HCT116 (cell line): ENCODE measurements around the gene SLC11A1. TPM values are rescaled to one million over a fixed set of nuclear protein-coding genes. Genes with fewer than 3 reads are reported as not detected.

Experiments
- ATAC-seq: fragments of 200-7000 bp; cut with Tn5 transposase; 2 replicates; pipeline ENCODE4 v1.9.1; 2020; ENCODE audit warnings: mild to moderate bottlenecking, moderate library complexity
- BruUV-seq: library from RNA; stranded (reverse); fragments of 400-500 nt; replicated peaks from 2 replicates; lab custom pipeline; 2021; lab: Mats Ljungman, UMichigan
- CTCF ChIA-PET: fragments of 300-600 bp; sonication (Branson Sonifier 250); formaldehyde crosslinking; loops from one replicate; lab custom pipeline; 2021; ENCODE audit warnings: antibody characterized with exemption; lab: Charles Lee
- POLR2A ChIA-PET: fragments of 300-600, 350-600 bp; sonication (Branson Sonifier 250); formaldehyde crosslinking; loops from one replicate; lab custom pipeline; 2021; ENCODE audit warnings: antibody characterized with exemption; lab: Charles Lee
- RAD21 ChIA-PET, 2 experiments: fragments of 300-600 bp; sonication (Branson Sonifier 250); formaldehyde crosslinking; loops; one replicate each; lab custom pipeline; 2023; ENCODE audit warnings: low total read pairs in 2 of 2; ENCODE audit not compliant: uncharacterized antibody in 2 of 2, unreplicated experiment in 2 of 2, low non-redundant PET in 1 of 2; lab: Charles Lee
- DNase-seq: peaks from one replicate; pipeline ENCODE4 v3.0.0-alpha.2; 2010; ENCODE audit warnings: low read depth, low spot score
- H2AFZ ChIP-seq: fragments of 200-600 bp; shearing (Covaris generic), sonication (generic); 2 replicates; pipeline ENCODE4 v1.6.1; 2017; ENCODE audit warnings: low read depth, mixed run types, mixed read lengths, antibody characterized with exemption, low read length; ENCODE audit not compliant: poor library complexity, severe bottlenecking
- H3K27ac ChIP-seq: 2 replicates; pipeline ENCODE4 v1.5.1; 2012; ENCODE audit warnings: low read depth, low read length
- H3K27me3 ChIP-seq: fragments of 200-600 bp; sonication (generic); 2 replicates; pipeline ENCODE4 v1.6.1; 2016; ENCODE audit warnings: mixed run types, low read length, mixed read lengths; ENCODE audit not compliant: insufficient read depth
- H3K36me3 ChIP-seq, 2 experiments: fragments of 200-500 bp in 1 of 2; fragments of 200-600 bp in 1 of 2; sonication (Bioruptor generic) in 1 of 2; sonication (generic) in 1 of 2; 2 replicates each; pipeline versions ENCODE4 v1.5.1 to v1.6.1; 2014 to 2016; ENCODE audit warnings: low read length in 2 of 2, inconsistent platforms in 1 of 2, mixed read lengths in 1 of 2, mixed run types in 1 of 2; ENCODE audit not compliant: insufficient read depth in 2 of 2, control insufficient read depth in 1 of 2
- H3K4me1 ChIP-seq, 2 experiments: fragments of 200-600 bp in 1 of 2; sonication (generic) in 1 of 2; 2 replicates each; pipeline versions ENCODE4 v1.5.1 to v1.6.1; 2012 to 2017; ENCODE audit warnings: low read length in 2 of 2, inconsistent platforms in 1 of 2, mild to moderate bottlenecking in 1 of 2, mixed read lengths in 1 of 2, mixed run types in 1 of 2, moderate library complexity in 1 of 2; ENCODE audit not compliant: insufficient read depth in 2 of 2, control insufficient read depth in 1 of 2
- H3K4me2 ChIP-seq: fragments of 200-600 bp; sonication (generic); 2 replicates; pipeline ENCODE4 v1.6.1; 2017; ENCODE audit warnings: mixed run types, low read length, mixed read lengths
- H3K4me3 ChIP-seq, 2 experiments: fragments of 200-600 bp in 1 of 2; sonication (generic) in 1 of 2; replicated peaks in 1 of 2; 2 replicates each; pipeline ENCODE4 v1.5.1; 2011 to 2016; ENCODE audit warnings: low read length in 2 of 2, control low read depth in 1 of 2, low read depth in 1 of 2, mild to moderate bottlenecking in 1 of 2, mixed read lengths in 1 of 2, mixed run types in 1 of 2
- H3K79me2 ChIP-seq: fragments of 200-600 bp; sonication (generic); 2 replicates; pipeline ENCODE4 v1.6.1; 2017; ENCODE audit warnings: mild to moderate bottlenecking, mixed run types, low read length, moderate library complexity, mixed read lengths; ENCODE audit not compliant: insufficient read depth
- H3K9ac ChIP-seq: fragments of 200-600 bp; sonication (generic); 2 replicates; pipeline ENCODE4 v1.6.1; 2016; ENCODE audit warnings: low read length, mixed read lengths
- H3K9me2 ChIP-seq: fragments of 200-600 bp; sonication (generic), shearing (Covaris generic); 2 replicates; pipeline ENCODE4 v1.6.1; 2017; ENCODE audit warnings: mixed run types, mild to moderate bottlenecking, moderate library complexity; ENCODE audit not compliant: insufficient read depth
- H3K9me3 ChIP-seq, 2 experiments: fragments of 200-500 bp in 1 of 2; fragments of 200-600 bp in 1 of 2; sonication (Bioruptor generic) in 1 of 2; sonication (generic) in 1 of 2; 2 replicates each; pipeline ENCODE4 v1.6.1; 2014 to 2017; ENCODE audit warnings: low read length in 2 of 2, mixed read lengths in 2 of 2, inconsistent platforms in 1 of 2, low read depth in 1 of 2, mild to moderate bottlenecking in 1 of 2, mixed run types in 1 of 2, moderate library complexity in 1 of 2; ENCODE audit not compliant: control insufficient read depth in 1 of 2, insufficient read depth in 1 of 2
- H4K20me1 ChIP-seq: fragments of 200-600 bp; sonication (generic), shearing (Covaris generic); 2 replicates; pipeline ENCODE4 v1.6.1; 2017; ENCODE audit warnings: mixed run types, mild to moderate bottlenecking, moderate library complexity; ENCODE audit not compliant: insufficient read depth
- CEBPB ChIP-seq: IDR thresholded peaks from 2 replicates; pipeline ENCODE4 v1.6.1; 2012; ENCODE audit warnings: low read depth
- MAX ChIP-seq: IDR thresholded peaks from 2 replicates; pipeline ENCODE4 v1.6.1; 2012
- POLR2A ChIP-seq: IDR thresholded peaks from 2 replicates; pipeline ENCODE4 v1.7.0; 2011; ENCODE audit warnings: borderline replicate concordance; ENCODE audit not compliant: insufficient read depth, insufficient read length; ENCODE audit errors: extremely low read depth
- POLR2AphosphoS5 ChIP-seq: IDR thresholded peaks from 2 replicates; pipeline ENCODE4 v1.6.1; 2011; ENCODE audit warnings: mild to moderate bottlenecking, low read depth, low read length, moderate library complexity
- RAD21 ChIP-seq: IDR thresholded peaks from 2 replicates; pipeline ENCODE4 v1.6.1; 2012; ENCODE audit warnings: low read depth, mild to moderate bottlenecking
- SIN3A ChIP-seq: IDR thresholded peaks from 2 replicates; pipeline ENCODE4 v1.6.1; 2012; ENCODE audit warnings: low read depth
- intact Hi-C: fragments of 100-400 bp; cut with micrococcal nuclease; formaldehyde crosslinking; loops from 2 replicates; pipeline ENCODE4 v1.10.0; 2022
- total RNA-seq: library from RNA; stranded (reverse); gene quantifications from one replicate; pipeline ENCODE4 v1.2.1, GENCODE V29; 2021; ENCODE audit not compliant: unreplicated experiment

Gene SLC11A1
- total RNA-seq, 1 experiment from 2014 or later, result 0.42 TPM

GRCh38 chr2:218399391-218400166, 17.5 kb downstream of the SLC11A1 start, which contains the start of gene CTDSP1 (continued):
- TF ChIP-seq RAD21, result no peak
- no peak for TF ChIP-seq SIN3A

- ATAC-seq (no peak), DNase-seq (no peak)
- intact Hi-C loops, result loop anchor here (1.0 kb wide), 1 partner anchor 99 kb away; no protein-coding TSS in a partner anchor
- peaks cover 17 to 18% of the 10 kb centered on the region in 2 experiments for H3K36me3 ChIP-seq
- peak overlapping the region; percentile 86 for H3K4me2 ChIP-seq
- peaks cover 22 to 52% of the 10 kb centered on the region in 2 experiments for H3K4me1 ChIP-seq
- no peaks in the 10 kb centered on the region for H3K9me2 ChIP-seq
- no peaks in the 10 kb centered on the region for H3K27me3 ChIP-seq
- TF ChIP-seq MAX (no peak), CEBPB (no peak), POLR2A (no peak), POLR2AphosphoS5 (peak; percentile 21; the same call in 1 of the 2 replicates)
- RAD21 ChIA-PET, result interaction anchor here in 1 of 2 experiments (0.6 kb wide), 1 partner anchor 113 kb away, joined by 3 read pairs; no protein-coding TSS in a partner anchor
- peak overlapping the region; percentile 95 for H3K27ac ChIP-seq
- CTCF ChIA-PET, result interaction anchor here (0.6 kb wide), 1 partner anchor 127 kb away, joined by 4 read pairs; no protein-coding TSS in a partner anchor
- POLR2A ChIA-PET, result no interaction called here
- H3K9me3 ChIP-seq, result no peaks in the 10 kb centered on the region
- H3K4me3 ChIP-seq, result peak overlapping the region; percentile 63 to 85
- H4K20me1 ChIP-seq, result no peaks in the 10 kb centered on the region
- no peak overlapping the region for H2AFZ ChIP-seq
- H3K79me2 ChIP-seq, result peaks cover 38% of the 10 kb centered on the region
- no TSS peak for BruUV-seq
- H3K9ac ChIP-seq, result peak overlapping the region; percentile 96
Measured at GRCh38 chr2:218400167-218400929, 18.3 kb downstream of the SLC11A1 start.
